ENCODE data around the gene PROM1.

Gene PROM1

GRCh38 chr4:15982842-15983524, 100.8 kb downstream of the PROM1 start:
- DNase-seq: no peak

DNA sequence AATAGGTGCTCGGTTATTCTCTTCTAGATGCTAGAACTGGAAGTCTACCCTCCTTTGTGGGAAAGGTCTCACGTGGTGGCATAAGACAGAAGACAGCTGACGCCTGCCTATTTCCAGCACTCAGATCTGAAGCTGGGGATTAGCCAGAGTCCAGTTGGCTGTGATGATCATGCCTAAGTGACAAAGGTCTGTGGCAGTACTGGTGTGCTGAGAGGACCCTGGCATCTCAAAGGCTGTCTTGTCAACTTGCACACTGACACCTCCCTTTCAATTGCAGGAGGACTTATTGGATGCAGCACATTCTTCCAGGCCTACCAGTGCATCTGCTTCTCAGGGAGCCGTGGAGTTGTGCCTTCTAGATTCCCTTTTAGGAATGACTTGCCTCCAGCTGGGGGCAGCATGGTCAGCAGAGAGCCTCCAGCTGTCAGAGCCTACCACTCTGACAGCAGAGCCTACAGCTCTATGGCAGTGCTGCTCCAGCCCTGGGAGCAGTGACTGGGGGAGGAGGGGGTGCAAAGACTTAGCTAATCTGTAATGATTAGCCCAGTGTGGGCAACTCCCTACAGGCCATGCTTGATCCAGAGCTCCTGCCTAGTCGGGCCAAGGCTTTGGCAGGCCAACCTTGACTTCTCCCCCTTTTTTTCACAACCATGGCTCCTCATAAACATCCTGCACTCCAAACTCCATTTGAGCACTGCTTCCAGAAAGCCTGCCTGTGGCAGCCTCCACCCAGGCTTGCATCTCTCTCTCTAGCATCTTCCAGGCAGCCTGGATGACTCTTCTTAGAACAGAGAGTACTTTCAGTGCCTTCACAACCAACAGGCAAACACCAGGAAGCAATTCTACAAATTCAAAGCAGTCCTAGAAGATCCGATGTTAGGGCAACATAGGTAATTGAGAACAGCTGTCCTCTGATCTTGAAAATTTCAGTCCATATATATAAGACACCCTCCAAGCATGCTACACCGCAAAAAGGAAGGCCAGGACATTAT, 107.1 kb downstream of the PROM1 start:
- no peak for DNase-seq

DNA sequence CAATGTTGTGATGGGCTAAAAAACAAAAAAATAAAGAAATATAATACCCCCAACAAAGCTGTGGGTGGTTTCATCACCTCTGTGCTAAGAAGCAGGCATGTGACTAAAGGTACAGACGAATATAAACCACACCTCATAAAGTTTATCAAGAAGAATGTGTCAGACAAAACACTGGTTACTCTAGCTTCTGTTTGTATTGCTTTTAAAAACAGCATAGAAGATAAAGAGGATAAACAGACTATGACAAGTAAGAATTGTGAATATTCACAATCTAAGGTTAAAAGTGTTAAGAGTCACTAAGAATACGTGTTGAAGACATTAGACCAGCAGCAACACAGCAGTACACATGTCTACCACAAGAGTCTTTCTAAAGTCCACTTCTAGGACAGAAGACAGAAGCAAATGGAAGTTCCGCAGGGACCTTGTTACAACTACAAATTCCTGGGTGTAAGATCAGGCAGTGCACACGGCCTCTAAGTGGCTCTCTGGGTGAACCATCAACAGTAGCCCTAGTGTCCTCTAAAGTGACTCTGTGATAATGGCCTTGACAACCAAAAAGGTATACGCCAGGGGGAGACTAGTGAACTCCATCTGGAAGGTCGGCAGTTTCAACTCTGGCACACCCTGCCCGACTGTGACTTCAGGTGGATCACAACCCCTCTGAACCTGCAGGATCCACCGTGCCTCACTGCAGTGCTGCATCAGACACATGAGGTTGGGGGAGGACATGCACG, 112.6 kb downstream of the PROM1 start:
- no peak for DNase-seq

DNA sequence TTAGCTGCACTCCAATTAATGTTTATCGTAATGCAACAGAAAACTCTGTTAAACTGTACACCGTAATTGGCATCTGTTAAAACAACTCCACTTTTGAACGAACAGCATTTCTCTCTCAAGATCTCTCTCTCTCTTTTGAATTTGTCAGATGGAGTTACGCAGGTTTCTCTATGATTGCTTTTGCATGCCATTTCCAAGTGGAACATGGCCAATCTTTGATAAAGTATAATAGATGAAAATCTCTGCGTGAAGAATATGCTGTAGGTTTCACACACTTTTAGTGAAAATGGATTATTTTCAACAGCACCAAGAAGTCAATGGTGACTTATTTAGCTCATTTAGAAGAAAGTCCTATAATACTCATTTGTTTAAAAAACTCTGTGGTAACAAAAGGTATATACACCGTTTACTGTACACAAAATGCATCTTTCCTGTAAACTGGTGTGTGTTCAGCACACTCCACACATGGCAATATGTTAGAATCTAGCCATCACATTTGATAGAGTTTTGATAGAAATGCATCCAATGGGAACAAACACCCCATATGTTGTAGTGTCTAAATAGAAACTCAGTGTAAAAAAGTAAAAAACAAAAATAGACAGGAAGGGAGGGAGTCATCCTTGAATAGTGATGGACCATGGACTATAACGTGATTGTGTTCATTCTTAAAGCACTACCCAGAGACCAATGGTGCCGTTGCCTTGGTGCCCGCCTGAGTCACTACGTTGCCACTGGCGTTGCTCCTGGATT, 115.1 kb downstream of the PROM1 start:
- no peak for DNase-seq

DNA sequence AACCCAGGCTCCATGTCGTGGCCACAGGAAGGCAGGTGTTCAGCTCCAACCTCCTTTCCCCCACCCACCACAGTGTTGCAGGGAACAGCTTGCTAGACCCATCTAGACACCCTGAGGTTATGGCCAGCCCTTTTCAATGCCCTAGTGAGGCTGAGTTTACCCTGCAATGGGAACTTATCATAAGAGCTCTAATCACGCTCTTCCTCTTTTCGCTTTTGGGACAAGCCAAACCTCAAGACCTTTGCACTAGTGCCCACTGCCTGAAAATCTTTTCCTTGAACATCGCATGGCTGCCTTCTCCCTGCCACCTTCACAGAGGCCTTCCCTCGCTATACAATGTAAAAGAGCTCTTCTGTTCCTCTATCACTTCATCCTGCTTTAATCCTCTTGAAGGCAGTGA, 118.5 kb downstream of the PROM1 start:
- DNase-seq: no peak

- DNase-seq: no peak
Measured at GRCh38 chr4:15964159-15964558, 119.7 kb downstream of the PROM1 start.

- no peak for DNase-seq
Measured at GRCh38 chr4:15963576-15963975, 120.2 kb downstream of the PROM1 start.

DNA sequence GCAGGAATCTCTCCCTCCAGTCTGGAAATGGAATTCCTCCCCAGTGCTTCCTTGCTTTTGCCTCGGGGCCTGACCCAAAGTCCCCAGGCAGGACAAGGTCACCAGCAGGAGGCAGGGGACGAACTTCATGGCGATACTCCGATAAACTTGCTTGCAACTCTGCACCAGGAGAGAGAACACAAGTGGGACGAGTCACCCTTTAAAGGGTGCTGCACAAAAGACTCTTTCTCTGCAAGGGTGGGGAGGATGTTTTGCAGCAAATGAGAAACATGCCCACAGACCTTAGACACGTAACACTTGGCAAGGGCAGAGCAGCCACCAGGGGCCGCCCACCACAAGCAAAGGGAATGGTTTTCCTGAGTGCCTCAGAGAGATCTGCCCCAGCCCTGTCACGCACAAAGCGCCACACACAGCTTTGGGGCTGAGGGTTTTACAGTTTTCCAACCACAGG, 120.8 kb downstream of the PROM1 start, which contains the start of gene FGFBP2:
Gene FGFBP2 (minus strand): TSS at position 175 of the 451 bp plus-strand sequence. CDS start 46 bp downstream, at position 129.
- DNase-seq: peak; percentile 52 to 55

DNA sequence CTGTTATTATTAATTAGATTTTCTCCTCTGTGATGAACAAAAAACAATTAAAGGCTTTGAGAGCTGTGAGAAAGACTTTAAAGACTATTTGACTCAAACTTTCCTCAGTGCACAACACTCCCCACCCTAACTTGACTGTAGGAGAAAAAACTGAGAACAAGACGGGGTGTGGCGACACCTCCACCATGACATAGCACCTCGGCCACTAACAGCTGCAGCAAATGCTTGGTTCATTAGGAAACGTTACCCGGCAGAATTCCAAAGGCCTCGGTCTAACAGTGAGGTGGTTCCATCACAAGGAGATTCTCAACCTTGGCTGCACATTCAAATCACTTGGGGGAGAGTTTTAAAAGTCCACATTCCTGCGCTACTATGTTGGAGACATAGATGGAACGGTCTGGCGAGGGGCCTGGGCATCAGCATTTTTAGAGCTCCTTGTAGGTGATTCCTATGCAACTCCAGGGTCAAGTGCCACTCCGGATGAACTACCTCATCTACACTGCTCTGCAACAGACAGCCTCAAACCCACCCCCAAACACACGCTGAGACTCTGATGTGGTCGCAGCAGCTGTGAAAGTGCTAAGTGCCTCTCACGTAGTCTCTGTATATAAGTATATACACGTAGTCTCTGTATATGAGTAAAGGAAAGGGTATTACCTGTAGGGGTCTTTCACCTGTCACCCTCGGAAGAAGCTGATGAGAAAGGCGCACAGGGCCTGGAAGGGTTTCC, 121.9 kb downstream of the PROM1 start:
- DNase-seq: no peak

DNA sequence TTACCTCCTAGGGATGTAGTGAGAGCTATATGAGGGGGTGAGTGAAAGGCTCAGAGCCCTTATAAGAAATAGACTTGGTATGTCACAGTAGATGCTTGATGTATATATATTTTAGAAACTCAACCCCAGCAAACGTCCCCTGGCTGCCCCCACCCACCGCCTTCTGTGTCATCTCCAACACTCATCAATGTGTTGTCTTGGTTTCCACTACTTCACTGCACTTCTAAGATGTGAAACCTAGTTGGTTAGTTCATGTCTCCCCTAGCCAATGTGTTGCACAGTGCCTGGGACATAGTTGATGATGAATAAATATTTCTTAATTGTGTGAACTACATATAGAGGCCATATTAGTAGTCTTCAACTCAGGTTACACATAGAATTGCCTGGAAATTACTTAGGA, 125.3 kb downstream of the PROM1 start:
- no peak for DNase-seq

GRCh38 chr4:15956179-15956850, 127.5 kb downstream of the PROM1 start:
- peak; percentile 75 to 83 for DNase-seq

GRCh38 chr4:15955670-15956069, 128.2 kb downstream of the PROM1 start:
- no peak for DNase-seq

DNA sequence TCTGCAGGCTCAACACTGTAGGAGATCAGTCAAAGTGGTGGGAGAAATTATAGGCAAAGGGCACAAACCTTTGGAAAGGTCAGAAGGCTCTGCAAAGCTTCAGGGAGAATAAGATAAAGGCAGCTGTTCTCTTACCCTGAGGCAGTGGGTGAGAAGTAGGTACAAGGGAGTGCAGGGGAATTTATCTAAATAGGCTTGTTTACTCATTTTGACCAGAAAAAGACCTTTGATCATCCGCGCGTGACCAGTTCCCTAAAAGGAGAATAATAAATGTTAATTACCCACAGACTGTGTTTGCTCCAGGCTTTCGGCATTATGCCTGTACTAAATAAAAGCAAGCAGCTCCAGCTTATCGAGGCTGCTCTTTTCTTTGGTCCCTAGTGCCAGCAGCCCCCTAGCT, 130.2 kb downstream of the PROM1 start:
- DNase-seq: no peak

GRCh38 chr4:15951781-15952180, 132.0 kb downstream of the PROM1 start:
- no peak for DNase-seq

DNA sequence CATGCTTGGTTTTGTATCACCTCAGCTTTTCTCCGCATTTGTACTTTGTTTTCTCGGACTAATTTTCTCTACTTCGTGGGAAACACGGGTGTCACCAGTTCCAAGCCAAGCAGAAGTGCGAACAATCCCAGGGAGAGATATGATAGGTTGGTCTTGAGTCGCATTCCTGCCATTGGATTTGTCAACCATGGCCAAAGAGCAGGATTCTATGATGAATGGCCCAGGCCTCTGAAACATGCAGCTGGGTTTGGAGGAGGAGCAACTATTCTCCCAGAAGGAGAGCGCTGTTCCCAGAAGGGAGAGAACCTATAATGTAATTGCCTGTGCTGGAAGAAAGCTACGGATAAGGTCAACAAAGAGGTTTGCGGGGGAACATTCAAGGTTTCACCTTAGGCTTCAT, 135.0 kb downstream of the PROM1 start:
- no peak for DNase-seq

- no peak for DNase-seq
Measured at GRCh38 chr4:15947684-15948083, 136.1 kb downstream of the PROM1 start.

- no peak for DNase-seq
Measured at GRCh38 chr4:15945516-15945915, 138.3 kb downstream of the PROM1 start.

GRCh38 chr4:15944895-15945294, 138.9 kb downstream of the PROM1 start:
- DNase-seq: no peak

DNA sequence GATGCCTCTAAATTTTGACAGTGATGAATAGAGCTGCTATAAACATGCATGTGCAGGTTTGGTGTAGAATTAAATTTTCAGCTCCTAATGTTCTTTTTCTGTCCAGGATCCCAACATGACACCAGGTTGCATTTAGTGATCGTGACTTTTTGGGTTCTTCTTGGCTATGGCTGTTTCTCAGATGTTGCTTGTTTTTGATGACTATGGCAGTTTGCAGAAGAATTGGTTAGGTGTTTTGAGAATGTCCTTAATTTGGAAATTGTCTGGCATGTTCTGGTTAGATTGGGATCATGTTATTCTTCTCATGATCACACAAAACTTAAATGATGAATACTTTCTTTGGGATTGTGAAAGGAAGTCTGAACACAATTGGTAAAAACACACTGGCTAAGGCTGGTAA, 141.5 kb downstream of the PROM1 start:
- no peak for DNase-seq

DNA sequence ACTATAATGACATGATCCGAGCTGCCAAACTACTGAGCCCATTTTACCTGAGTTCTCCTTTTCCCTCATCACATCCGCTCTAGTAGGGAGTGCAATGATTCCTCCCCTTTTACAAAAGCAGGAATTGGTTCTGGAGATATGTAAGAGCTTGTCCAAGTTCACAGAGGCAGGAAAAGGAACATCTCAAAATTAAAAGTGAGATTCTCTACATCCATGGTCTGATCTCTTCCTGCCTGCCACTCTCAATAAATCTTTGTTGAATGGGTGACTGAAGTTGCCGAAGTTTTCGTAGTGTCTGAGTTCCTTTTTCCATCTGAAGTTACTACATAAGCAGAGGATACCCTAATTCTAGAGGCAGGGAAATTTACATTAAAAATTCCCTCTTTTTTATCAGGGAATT, 145.2 kb downstream of the PROM1 start, which contains the start of gene FGFBP1:
Gene FGFBP1 (minus strand): TSS at position 101 of the 400 bp plus-strand sequence. CDS start 2,108 bp downstream, outside the sequence.
- no peak for DNase-seq

DNA sequence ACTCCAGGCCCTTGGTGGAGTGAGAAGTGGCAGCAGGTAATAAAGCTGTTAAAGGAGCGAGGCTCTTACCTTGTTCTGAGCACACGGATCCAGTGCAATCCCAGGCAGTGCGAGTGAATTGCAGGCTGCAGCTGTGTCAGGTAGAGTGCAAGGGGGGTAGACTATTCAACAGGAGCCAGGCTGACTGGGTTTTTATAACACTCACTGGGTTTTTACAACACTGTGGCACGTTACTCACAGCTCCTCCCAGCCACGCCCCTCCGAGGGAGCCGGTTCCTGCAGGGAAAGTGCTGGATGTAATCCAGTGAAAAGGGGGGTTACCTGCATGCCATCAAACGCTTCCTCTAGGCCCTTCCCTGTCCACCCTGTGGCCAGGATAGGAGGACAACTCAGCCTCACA, 145.6 kb downstream of the PROM1 start:
- DNase-seq: peak in 1 of 2 experiments; percentile 19

Measured in NCI-H2081 (cell line).